K562 (cell line): ENCODE measurements around the gene LST1. TPM values are rescaled to one million over a fixed set of nuclear protein-coding genes. Genes with fewer than 3 reads are reported as not detected.

Source experiments
- DNMT1 ChIP-seq: fragments of 450-650 bp; IDR thresholded peaks from 2 replicates; pipeline ENCODE4 v1.6.1; 2016; ENCODE audit warnings: antibody characterized with exemption, mild to moderate bottlenecking
- E2F3 ChIP-seq: fragments of 250-450 bp; sonication (Bioruptor Pico); IDR thresholded peaks from 2 replicates; pipeline ENCODE4 v1.4.0; 2020; ENCODE audit warnings: mild to moderate bottlenecking
- EP400 ChIP-seq: fragments of 450-650 bp; IDR thresholded peaks from 2 replicates; pipeline ENCODE4 v1.6.1; 2017; ENCODE audit warnings: antibody characterized with exemption, mild to moderate bottlenecking, moderate library complexity
- ERF ChIP-seq: fragments of 450-650 bp; formaldehyde crosslinking; IDR thresholded peaks from 2 replicates; pipeline ENCODE4 v1.4.0; 2020; ENCODE audit warnings: mild to moderate bottlenecking, mixed read lengths
- ETV5 ChIP-seq: sonication (generic); formaldehyde crosslinking; IDR thresholded peaks from 2 replicates; pipeline ENCODE4 v1.4.0; 2020; ENCODE audit warnings: low read depth, mild to moderate bottlenecking, missing genetic modification reagents
- HMG20A ChIP-seq: fragments of 450-650 bp; formaldehyde crosslinking; conservative IDR thresholded peaks from 2 replicates; pipeline ENCODE4 v1.4.0; 2020; ENCODE audit warnings: mild to moderate bottlenecking, mixed read lengths
- KLF6 ChIP-seq: fragments of 250-450 bp; sonication (Bioruptor Pico); IDR thresholded peaks from 2 replicates; pipeline ENCODE4 v1.4.0; 2020; ENCODE audit warnings: mild to moderate bottlenecking, moderate library complexity, borderline replicate concordance
- SLC30A9 ChIP-seq: fragments of 250-450 bp; sonication (Bioruptor Pico); IDR thresholded peaks from 2 replicates; pipeline ENCODE4 v1.8.0; 2022; ENCODE audit warnings: mild to moderate bottlenecking, moderate library complexity
- TCFL5 ChIP-seq: fragments of 250-450 bp; sonication (Bioruptor Pico); conservative IDR thresholded peaks from 2 replicates; pipeline ENCODE4 v1.6.1; 2021; ENCODE audit warnings: mild to moderate bottlenecking, moderate library complexity, matching md5 sums
- TFE3 ChIP-seq: fragments of 450-650 bp; formaldehyde crosslinking; IDR thresholded peaks from 2 replicates; pipeline ENCODE4 v1.4.0; 2020; ENCODE audit warnings: mild to moderate bottlenecking, mixed read lengths
- XRCC3 ChIP-seq: fragments of 450-650 bp; IDR thresholded peaks from 2 replicates; pipeline ENCODE4 v1.6.1; 2017; ENCODE audit warnings: mild to moderate bottlenecking, moderate library complexity
- ZBTB2 ChIP-seq: fragments of 450-650 bp; IDR thresholded peaks from 2 replicates; pipeline ENCODE4 v1.6.1; 2016; ENCODE audit warnings: antibody characterized with exemption
- ZFP91 ChIP-seq: sonication (generic); formaldehyde crosslinking; IDR thresholded peaks from 2 replicates; pipeline ENCODE4 v1.8.0; 2022; ENCODE audit warnings: mild to moderate bottlenecking, missing genetic modification reagents
- ZNF263 ChIP-seq: sonication (generic); formaldehyde crosslinking; IDR thresholded peaks from 2 replicates; pipeline ENCODE4 v1.8.0; 2022; ENCODE audit warnings: mild to moderate bottlenecking, missing genetic modification reagents, borderline replicate concordance
- ZNF766 ChIP-seq: fragments of 200-800 bp; sonication (Bioruptor generic); conservative IDR thresholded peaks from 2 replicates; pipeline ENCODE4 v1.6.1; 2016; ENCODE audit warnings: missing genetic modification characterization, missing compliant biosample characterization
- ZZZ3 ChIP-seq: fragments of 450-650 bp; IDR thresholded peaks from 2 replicates; pipeline ENCODE4 v1.6.1; 2016; ENCODE audit warnings: antibody characterized with exemption, mild to moderate bottlenecking, moderate library complexity
- polyA plus RNA-seq, 8 experiments: library from polyadenylated mRNA; depleted of rRNA in 4 of 8; stranded (reverse) in 5 of 8; unstranded in 3 of 8; fragments of >200 nt; fragmentation: Nextera tagmentation in 2 of 8; fragmentation: Illumina TruSeq in 1 of 8; extraction: Ambion mirVana in 2 of 8; extraction: Trizol in 1 of 8; gene quantifications; 2 replicates each; pipeline versions ENCODE4 v1.2.1 to v1.2.3, GENCODE V29; 2011 to 2014; ENCODE audit warnings: inconsistent platforms in 1 of 8, missing spikeins in 1 of 8
- total RNA-seq, 7 experiments: library from RNA; depleted of rRNA in 6 of 7; stranded (reverse); fragments of >200 nt in 6 of 7; fragmentation: Illumina TruSeq in 2 of 7; extraction: Trizol in 2 of 7; gene quantifications; 2 replicates each; pipeline versions ENCODE4 v1.2.1 to v1.2.3, GENCODE V29; 2011 to 2021; ENCODE audit warnings: low replicate concordance in 1 of 7
- TF ChIP-seq, protein P1 (sequence below): fragments of 250-450 bp; sonication (Bioruptor Pico); IDR thresholded peaks from 2 replicates; pipeline ENCODE4 v1.8.0; 2021; ENCODE audit warnings: mild to moderate bottlenecking, moderate library complexity
- TF ChIP-seq, protein P2 (sequence below): fragments of 450-650 bp; IDR thresholded peaks from 2 replicates; pipeline ENCODE4 v1.6.1; 2018; ENCODE audit warnings: mild to moderate bottlenecking, low read depth; ENCODE audit not compliant: partially characterized antibody

LST1 gene
- total and polyA plus RNA-seq, 9 of the 15 experiments (the other 6 are each of a cell fraction or from before 2014, with no cell fraction given): 0.82 to 7.8 (median 1.7) TPM

- TF ChIP-seq ZFP91 (no peak), E2F3 (CRISPR knock-in tag) (0 out of 2 replicates have a peak, but pooled peaks have one; percentile 56), HMG20A (CRISPR knock-in tag) (no peak), ZZZ3 (0 out of 2 replicates have a peak, but pooled peaks have one; percentile 5), ZBTB2 (peak; percentile 45; the same call in 1 of the 2 replicates), TCFL5 (no peak), EP400 (no peak), ZNF263 (CRISPR knock-in tag) (no peak; the same call in 1 of the 2 replicates), ERF (CRISPR knock-in tag) (peak; percentile 90), ZNF766 (CRISPR knock-in tag) (peak; percentile 13; the same call in 1 of the 2 replicates), DNMT1 (no peak), KLF6 (CRISPR knock-in tag) (no peak), SLC30A9 (CRISPR knock-in tag) (no peak), ETV5 (CRISPR knock-in tag) (peak; percentile 71), XRCC3 (no peak), TFE3 (CRISPR knock-in tag) (no peak)
- TF ChIP-seq, protein P1, sequence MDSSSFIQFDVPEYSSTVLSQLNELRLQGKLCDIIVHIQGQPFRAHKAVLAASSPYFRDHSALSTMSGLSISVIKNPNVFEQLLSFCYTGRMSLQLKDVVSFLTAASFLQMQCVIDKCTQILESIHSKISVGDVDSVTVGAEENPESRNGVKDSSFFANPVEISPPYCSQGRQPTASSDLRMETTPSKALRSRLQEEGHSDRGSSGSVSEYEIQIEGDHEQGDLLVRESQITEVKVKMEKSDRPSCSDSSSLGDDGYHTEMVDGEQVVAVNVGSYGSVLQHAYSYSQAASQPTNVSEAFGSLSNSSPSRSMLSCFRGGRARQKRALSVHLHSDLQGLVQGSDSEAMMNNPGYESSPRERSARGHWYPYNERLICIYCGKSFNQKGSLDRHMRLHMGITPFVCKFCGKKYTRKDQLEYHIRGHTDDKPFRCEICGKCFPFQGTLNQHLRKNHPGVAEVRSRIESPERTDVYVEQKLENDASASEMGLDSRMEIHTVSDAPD (CRISPR knock-in tag): no peak
- TF ChIP-seq, protein P2, sequence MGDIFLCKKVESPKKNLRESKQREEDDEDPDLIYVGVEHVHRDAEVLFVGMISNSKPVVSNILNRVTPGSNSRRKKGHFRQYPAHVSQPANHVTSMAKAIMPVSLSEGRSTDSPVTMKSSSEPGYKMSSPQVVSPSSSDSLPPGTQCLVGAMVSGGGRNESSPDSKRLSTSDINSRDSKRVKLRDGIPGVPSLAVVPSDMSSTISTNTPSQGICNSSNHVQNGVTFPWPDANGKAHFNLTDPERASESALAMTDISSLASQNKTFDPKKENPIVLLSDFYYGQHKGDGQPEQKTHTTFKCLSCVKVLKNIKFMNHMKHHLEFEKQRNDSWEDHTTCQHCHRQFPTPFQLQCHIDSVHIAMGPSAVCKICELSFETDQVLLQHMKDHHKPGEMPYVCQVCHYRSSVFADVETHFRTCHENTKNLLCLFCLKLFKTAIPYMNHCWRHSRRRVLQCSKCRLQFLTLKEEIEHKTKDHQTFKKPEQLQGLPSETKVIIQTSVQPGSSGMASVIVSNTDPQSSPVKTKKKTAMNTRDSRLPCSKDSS: no peak
These were observed 38.1 kb upstream of the LST1 start (continued) for GRCh38 chr6:31547727-31548543.
